K562 (cell line): ENCODE data around the gene GRID2IP. TPM values are rescaled to one million over a fixed set of nuclear protein-coding genes. Genes with fewer than 3 reads are reported as not detected.

ENCODE experiments used
- CCNT2 ChIP-seq: IDR thresholded peaks from 2 replicates; pipeline ENCODE4 v1.6.1; 2011; ENCODE audit warnings: borderline replicate concordance, low read depth, mild to moderate bottlenecking, moderate library complexity, mixed read lengths, low read length; ENCODE audit not compliant: insufficient read length; ENCODE audit errors: extremely low read depth
- EGR1 ChIP-seq: fragments of 450-650 bp; conservative IDR thresholded peaks from 2 replicates; pipeline ENCODE4 v1.6.1; 2017; ENCODE audit warnings: mild to moderate bottlenecking
- ESRRB ChIP-seq: fragments of 250-450 bp; sonication (Bioruptor Pico); IDR thresholded peaks from 2 replicates; pipeline ENCODE4 v1.5.0; 2020; ENCODE audit warnings: mild to moderate bottlenecking, moderate library complexity, borderline replicate concordance
- GTF2E2 ChIP-seq: fragments of 200-800 bp; sonication (Bioruptor generic); IDR thresholded peaks from 2 replicates; pipeline ENCODE4 v1.6.1; 2016; ENCODE audit warnings: missing genetic modification characterization, missing compliant biosample characterization
- HDAC2 ChIP-seq: fragments of 450-650 bp; IDR thresholded peaks from 2 replicates; pipeline ENCODE4 v1.6.1; 2016; ENCODE audit warnings: mild to moderate bottlenecking
- NR2C1 ChIP-seq, 2 experiments: fragments of 450-650 bp; IDR thresholded peaks; 2 replicates each; pipeline ENCODE4 v1.6.1; 2017; ENCODE audit warnings: mild to moderate bottlenecking in 2 of 2, antibody characterized with exemption in 1 of 2, inconsistent platforms in 1 of 2, missing compliant biosample characterization in 1 of 2, missing genetic modification characterization in 1 of 2
- TAF1 ChIP-seq: IDR thresholded peaks from 2 replicates; pipeline ENCODE4 v1.6.1; 2011; ENCODE audit warnings: mild to moderate bottlenecking, low read length, moderate library complexity; ENCODE audit not compliant: insufficient read depth, control insufficient read depth, severe bottlenecking; ENCODE audit errors: extremely low read depth
- TBL1XR1 ChIP-seq, 2 experiments: IDR thresholded peaks; 2 replicates each; pipeline ENCODE4 v1.6.1; 2012; ENCODE audit warnings: improper control_type of control experiment in 2 of 2, low read length in 2 of 2, mild to moderate bottlenecking in 1 of 2
- TCF7 ChIP-seq: sonication (generic); IDR thresholded peaks from 2 replicates; pipeline ENCODE4 v1.6.1; 2016; ENCODE audit warnings: antibody characterized with exemption, borderline replicate concordance
- polyA plus RNA-seq, 8 experiments: library from polyadenylated mRNA; depleted of rRNA in 4 of 8; stranded (reverse) in 5 of 8; unstranded in 3 of 8; fragments of >200 nt; fragmentation: Nextera tagmentation in 2 of 8; fragmentation: Illumina TruSeq in 1 of 8; extraction: Ambion mirVana in 2 of 8; extraction: Trizol in 1 of 8; gene quantifications; 2 replicates each; pipeline versions ENCODE4 v1.2.1 to v1.2.3, GENCODE V29; 2011 to 2014; ENCODE audit warnings: inconsistent platforms in 1 of 8, missing spikeins in 1 of 8
- total RNA-seq, 7 experiments: library from RNA; depleted of rRNA in 6 of 7; stranded (reverse); fragments of >200 nt in 6 of 7; fragmentation: Illumina TruSeq in 2 of 7; extraction: Trizol in 2 of 7; gene quantifications; 2 replicates each; pipeline versions ENCODE4 v1.2.1 to v1.2.3, GENCODE V29; 2011 to 2021; ENCODE audit warnings: low replicate concordance in 1 of 7
- TF ChIP-seq, protein P1 (sequence below): fragments of 450-650 bp; IDR thresholded peaks from 2 replicates; pipeline ENCODE4 v1.6.1; 2016; ENCODE audit warnings: mild to moderate bottlenecking, moderate library complexity
- TF ChIP-seq, protein P2 (sequence below): conservative IDR thresholded peaks from 2 replicates; pipeline ENCODE4 v1.6.1; 2011; ENCODE audit warnings: low read depth, mild to moderate bottlenecking, low read length; ENCODE audit not compliant: control insufficient read depth
- TF ChIP-seq, protein P3 (sequence below), 2 experiments: IDR thresholded peaks; 2 replicates each; pipeline ENCODE4 v1.6.1; 2011; ENCODE audit warnings: borderline replicate concordance in 1 of 2, control low read depth in 1 of 2, low read depth in 1 of 2, low read length in 1 of 2, mild to moderate bottlenecking in 1 of 2, mixed read lengths in 1 of 2, moderate library complexity in 1 of 2; ENCODE audit not compliant: insufficient read depth in 1 of 2, insufficient read length in 1 of 2, poor library complexity in 1 of 2, severe bottlenecking in 1 of 2; ENCODE audit errors: extremely low read depth in 1 of 2

The GRID2IP gene
- total and polyA plus RNA-seq, 9 of the 15 experiments (the other 6 are each of a cell fraction or from before 2014, with no cell fraction given) = not detected

DNA sequence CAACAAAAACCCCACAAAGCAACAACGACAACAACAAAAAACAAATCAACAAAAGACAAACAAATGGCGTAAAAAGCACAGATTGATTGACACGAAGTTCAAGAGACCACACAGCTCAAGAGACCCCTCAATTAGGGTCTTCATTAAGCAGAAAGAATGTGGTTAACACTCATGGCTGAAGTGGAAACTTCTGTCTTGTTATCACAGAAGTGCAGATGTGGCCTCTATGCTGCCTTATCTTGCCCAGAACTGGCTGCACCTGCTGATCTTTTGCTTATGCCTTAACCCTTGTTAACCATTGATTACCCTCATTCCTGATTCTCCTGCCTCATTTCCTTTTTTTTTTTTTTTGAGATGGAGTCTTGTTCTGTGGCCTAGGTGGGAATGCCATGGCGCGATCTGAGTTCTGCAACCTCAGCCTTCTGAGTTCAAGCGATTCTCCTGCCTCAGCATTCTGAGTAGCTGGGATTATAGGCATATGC, 100.0 kb downstream of the GRID2IP start (continued):
- TF ChIP-seq, protein P1, sequence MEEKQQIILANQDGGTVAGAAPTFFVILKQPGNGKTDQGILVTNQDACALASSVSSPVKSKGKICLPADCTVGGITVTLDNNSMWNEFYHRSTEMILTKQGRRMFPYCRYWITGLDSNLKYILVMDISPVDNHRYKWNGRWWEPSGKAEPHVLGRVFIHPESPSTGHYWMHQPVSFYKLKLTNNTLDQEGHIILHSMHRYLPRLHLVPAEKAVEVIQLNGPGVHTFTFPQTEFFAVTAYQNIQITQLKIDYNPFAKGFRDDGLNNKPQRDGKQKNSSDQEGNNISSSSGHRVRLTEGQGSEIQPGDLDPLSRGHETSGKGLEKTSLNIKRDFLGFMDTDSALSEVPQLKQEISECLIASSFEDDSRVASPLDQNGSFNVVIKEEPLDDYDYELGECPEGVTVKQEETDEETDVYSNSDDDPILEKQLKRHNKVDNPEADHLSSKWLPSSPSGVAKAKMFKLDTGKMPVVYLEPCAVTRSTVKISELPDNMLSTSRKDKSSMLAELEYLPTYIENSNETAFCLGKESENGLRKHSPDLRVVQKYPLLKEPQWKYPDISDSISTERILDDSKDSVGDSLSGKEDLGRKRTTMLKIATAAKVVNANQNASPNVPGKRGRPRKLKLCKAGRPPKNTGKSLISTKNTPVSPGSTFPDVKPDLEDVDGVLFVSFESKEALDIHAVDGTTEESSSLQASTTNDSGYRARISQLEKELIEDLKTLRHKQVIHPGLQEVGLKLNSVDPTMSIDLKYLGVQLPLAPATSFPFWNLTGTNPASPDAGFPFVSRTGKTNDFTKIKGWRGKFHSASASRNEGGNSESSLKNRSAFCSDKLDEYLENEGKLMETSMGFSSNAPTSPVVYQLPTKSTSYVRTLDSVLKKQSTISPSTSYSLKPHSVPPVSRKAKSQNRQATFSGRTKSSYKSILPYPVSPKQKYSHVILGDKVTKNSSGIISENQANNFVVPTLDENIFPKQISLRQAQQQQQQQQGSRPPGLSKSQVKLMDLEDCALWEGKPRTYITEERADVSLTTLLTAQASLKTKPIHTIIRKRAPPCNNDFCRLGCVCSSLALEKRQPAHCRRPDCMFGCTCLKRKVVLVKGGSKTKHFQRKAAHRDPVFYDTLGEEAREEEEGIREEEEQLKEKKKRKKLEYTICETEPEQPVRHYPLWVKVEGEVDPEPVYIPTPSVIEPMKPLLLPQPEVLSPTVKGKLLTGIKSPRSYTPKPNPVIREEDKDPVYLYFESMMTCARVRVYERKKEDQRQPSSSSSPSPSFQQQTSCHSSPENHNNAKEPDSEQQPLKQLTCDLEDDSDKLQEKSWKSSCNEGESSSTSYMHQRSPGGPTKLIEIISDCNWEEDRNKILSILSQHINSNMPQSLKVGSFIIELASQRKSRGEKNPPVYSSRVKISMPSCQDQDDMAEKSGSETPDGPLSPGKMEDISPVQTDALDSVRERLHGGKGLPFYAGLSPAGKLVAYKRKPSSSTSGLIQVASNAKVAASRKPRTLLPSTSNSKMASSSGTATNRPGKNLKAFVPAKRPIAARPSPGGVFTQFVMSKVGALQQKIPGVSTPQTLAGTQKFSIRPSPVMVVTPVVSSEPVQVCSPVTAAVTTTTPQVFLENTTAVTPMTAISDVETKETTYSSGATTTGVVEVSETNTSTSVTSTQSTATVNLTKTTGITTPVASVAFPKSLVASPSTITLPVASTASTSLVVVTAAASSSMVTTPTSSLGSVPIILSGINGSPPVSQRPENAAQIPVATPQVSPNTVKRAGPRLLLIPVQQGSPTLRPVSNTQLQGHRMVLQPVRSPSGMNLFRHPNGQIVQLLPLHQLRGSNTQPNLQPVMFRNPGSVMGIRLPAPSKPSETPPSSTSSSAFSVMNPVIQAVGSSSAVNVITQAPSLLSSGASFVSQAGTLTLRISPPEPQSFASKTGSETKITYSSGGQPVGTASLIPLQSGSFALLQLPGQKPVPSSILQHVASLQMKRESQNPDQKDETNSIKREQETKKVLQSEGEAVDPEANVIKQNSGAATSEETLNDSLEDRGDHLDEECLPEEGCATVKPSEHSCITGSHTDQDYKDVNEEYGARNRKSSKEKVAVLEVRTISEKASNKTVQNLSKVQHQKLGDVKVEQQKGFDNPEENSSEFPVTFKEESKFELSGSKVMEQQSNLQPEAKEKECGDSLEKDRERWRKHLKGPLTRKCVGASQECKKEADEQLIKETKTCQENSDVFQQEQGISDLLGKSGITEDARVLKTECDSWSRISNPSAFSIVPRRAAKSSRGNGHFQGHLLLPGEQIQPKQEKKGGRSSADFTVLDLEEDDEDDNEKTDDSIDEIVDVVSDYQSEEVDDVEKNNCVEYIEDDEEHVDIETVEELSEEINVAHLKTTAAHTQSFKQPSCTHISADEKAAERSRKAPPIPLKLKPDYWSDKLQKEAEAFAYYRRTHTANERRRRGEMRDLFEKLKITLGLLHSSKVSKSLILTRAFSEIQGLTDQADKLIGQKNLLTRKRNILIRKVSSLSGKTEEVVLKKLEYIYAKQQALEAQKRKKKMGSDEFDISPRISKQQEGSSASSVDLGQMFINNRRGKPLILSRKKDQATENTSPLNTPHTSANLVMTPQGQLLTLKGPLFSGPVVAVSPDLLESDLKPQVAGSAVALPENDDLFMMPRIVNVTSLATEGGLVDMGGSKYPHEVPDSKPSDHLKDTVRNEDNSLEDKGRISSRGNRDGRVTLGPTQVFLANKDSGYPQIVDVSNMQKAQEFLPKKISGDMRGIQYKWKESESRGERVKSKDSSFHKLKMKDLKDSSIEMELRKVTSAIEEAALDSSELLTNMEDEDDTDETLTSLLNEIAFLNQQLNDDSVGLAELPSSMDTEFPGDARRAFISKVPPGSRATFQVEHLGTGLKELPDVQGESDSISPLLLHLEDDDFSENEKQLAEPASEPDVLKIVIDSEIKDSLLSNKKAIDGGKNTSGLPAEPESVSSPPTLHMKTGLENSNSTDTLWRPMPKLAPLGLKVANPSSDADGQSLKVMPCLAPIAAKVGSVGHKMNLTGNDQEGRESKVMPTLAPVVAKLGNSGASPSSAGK = peak; percentile 24; the same call in 1 of the 2 replicates
- TF ChIP-seq EGR1 (no peak), ESRRB (CRISPR knock-in tag) (no peak), CCNT2 (peak; percentile 99), TAF1 (peak; percentile 32), HDAC2 (peak; percentile 98), GTF2E2 (tag) (no peak), NR2C1 (IDR thresholded peaks at IDR 0.05) (no peak), NR2C1 (tag; IDR thresholded peaks at IDR 0.05) (peak; percentile 51), TBL1XR1 (IDR thresholded peaks at IDR 0.05; ENCODE audit: low read length in 2 of 2) (peak; percentile 81 to 94), TCF7 (no peak)
- TF ChIP-seq, protein P2, sequence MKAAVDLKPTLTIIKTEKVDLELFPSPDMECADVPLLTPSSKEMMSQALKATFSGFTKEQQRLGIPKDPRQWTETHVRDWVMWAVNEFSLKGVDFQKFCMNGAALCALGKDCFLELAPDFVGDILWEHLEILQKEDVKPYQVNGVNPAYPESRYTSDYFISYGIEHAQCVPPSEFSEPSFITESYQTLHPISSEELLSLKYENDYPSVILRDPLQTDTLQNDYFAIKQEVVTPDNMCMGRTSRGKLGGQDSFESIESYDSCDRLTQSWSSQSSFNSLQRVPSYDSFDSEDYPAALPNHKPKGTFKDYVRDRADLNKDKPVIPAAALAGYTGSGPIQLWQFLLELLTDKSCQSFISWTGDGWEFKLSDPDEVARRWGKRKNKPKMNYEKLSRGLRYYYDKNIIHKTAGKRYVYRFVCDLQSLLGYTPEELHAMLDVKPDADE = 0 out of 2 replicates have a peak, but pooled peaks have one; percentile 41
- TF ChIP-seq, protein P3, sequence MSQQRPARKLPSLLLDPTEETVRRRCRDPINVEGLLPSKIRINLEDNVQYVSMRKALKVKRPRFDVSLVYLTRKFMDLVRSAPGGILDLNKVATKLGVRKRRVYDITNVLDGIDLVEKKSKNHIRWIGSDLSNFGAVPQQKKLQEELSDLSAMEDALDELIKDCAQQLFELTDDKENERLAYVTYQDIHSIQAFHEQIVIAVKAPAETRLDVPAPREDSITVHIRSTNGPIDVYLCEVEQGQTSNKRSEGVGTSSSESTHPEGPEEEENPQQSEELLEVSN (IDR thresholded peaks at IDR 0.05; ENCODE audit: borderline replicate concordance in 1 of 2, extremely low read depth in 1 of 2, insufficient read depth in 1 of 2, insufficient read length in 1 of 2, low read depth in 1 of 2, low read length in 1 of 2, poor library complexity in 1 of 2, severe bottlenecking in 1 of 2) = no peak
